Hematopoietic multipotent progenitor cell (in vitro differentiated cells): ENCODE results near the gene PIP5K1C. TPM values are rescaled to one million over a fixed set of nuclear protein-coding genes. Genes with fewer than 3 reads are reported as not detected.
"Not testable (repeated sequence)": the region's sequence is repeated elsewhere in the genome, so short reads cannot be mapped to it uniquely, and the experiment has no call there.

Source experiments
- DNase-seq, 3 donors: peaks; one replicate each; pipeline ENCODE4 v3.0.0-alpha.2; 2011 to 2015; ENCODE audit warnings: low read depth in 2 of 3, low spot score in 2 of 3
- total RNA-seq: library from RNA; depleted of rRNA; stranded (reverse); fragments of >200 nt; gene quantifications from one replicate; pipeline ENCODE4 v1.2.3, GENCODE V29; 2012

Gene PIP5K1C
- total RNA-seq, 1 donor, result 23.4 TPM

- DNase-seq, result no peak
Observed at GRCh38 chr19:3631053-3631861, 69.0 kb downstream of the PIP5K1C start.

- DNase-seq, result not testable (repeated sequence)
Observed at GRCh38 chr19:3628766-3629165, 71.5 kb downstream of the PIP5K1C start.

GRCh38 chr19:3627351-3627723 lies 72.9 kb downstream of the PIP5K1C start:
- no peak for DNase-seq

GRCh38 chr19:3626473-3627350 lies 73.6 kb downstream of the PIP5K1C start, which contains the start of gene CACTIN:
TSS of gene CACTIN (minus strand) at chr19:3626790. CDS start at chr19:3626762, 28 bp downstream.
- DNase-seq, result peak; percentile 97 to 99 (median 98)

GRCh38 chr19:3625996-3626472 lies 74.2 kb downstream of the PIP5K1C start:
- DNase-seq, result no peak

- DNase-seq, result no peak
Observed at GRCh38 chr19:3623716-3624115, 76.6 kb downstream of the PIP5K1C start.

- DNase-seq, result no peak
Observed at GRCh38 chr19:3622224-3622623, 78.0 kb downstream of the PIP5K1C start.

- no peak for DNase-seq
Observed at GRCh38 chr19:3621689-3622088, 78.6 kb downstream of the PIP5K1C start.

- no peak for DNase-seq
Observed at GRCh38 chr19:3620817-3621547, 79.3 kb downstream of the PIP5K1C start.

- DNase-seq, result no peak
Observed at GRCh38 chr19:3620145-3620816, 80.0 kb downstream of the PIP5K1C start.

- DNase-seq, result no peak
Observed at GRCh38 chr19:3619631-3620012, 80.6 kb downstream of the PIP5K1C start.

- no peak for DNase-seq
Observed at GRCh38 chr19:3618811-3619630, 81.2 kb downstream of the PIP5K1C start.

GRCh38 chr19:3618144-3618810 lies 82.0 kb downstream of the PIP5K1C start:
- DNase-seq, result peak in 1 of 3 donors; percentile 52

- peak in 2 of 3 donors; percentile 68 to 82 for DNase-seq
Observed at GRCh38 chr19:3617463-3617862, 82.8 kb downstream of the PIP5K1C start.

- DNase-seq, result no peak
Observed at GRCh38 chr19:3615524-3616135, 84.6 kb downstream of the PIP5K1C start.

- DNase-seq, result no peak
Observed at GRCh38 chr19:3614858-3615505, 85.3 kb downstream of the PIP5K1C start.

- no peak for DNase-seq
Observed at GRCh38 chr19:3613818-3614661, 86.2 kb downstream of the PIP5K1C start.
